ENCODE results near the gene SLCO2A1.

The SLCO2A1 gene

DNA sequence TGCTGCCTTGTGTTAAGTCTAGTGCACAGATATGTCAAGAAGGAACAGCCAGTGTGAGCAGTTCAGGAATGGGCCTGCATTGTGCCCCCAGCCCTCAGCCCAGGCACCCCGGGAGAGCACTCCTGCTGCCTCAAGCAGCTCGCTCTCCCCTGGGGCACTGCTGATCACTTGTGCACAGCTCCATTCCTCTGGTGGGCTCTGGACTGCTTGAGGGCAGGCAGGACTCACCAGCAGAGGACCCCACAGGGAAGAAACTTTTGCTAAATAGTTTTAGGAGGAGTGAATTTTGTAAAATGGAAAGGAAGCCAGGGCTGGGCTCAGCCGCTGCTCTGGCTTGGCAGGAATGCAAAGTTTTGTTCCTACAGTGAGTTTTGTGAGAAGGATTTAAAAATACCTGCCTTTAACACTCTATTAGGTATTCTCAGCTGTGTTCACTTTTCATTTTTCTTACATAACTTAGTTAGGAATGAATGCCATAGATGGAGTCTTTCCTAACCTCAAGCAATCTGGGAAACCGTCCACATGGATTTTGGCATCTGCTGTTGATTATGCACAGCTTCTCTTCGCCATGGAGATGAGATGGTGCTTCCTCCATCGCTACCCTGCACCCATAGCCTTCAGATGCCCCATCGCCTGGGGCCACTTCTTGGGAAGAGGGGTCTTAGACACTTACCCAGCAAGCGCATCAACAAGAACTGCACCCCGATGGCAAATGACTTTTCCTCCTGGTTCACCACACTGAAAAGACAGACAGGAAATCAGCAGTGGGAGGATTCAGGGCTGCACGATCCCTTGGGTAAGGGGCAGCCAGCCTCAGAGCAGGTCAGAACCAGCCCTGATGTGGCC lies 91.7 kb downstream of the SLCO2A1 start:
- TF ChIP-seq CTCF (IDR thresholded peaks at IDR 0.05): no peak

DNA sequence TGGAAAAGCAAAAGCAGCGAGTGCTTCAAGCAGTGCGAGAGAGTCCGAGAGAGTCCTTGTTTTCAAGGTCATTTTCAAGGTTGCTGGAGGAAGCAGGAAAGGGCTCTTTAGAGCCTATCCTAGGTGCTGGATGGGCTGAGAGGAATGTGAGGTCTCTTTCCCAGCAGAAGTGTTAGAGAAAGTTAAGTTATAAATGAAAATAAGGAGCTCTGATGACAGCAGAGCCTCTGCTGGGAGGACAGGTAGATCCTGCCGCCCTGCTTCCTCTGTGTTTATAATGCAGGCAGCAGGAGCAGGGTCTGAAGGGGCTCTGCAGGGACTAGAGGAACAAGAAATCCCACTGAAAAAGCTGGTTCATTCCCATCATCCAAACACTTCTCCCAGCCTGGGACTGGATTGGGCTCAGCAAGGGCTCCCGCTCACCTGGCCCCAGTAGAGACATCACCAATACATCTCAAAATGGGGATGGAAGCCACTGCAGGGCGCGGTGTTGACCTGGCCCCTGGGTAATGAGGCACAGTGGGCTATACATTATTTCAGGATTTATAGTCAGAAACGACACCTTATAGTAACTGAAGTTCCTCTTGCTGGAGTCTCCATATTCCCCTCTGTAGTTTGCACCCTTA lies 92.6 kb downstream of the SLCO2A1 start:
- no peak for TF ChIP-seq CTCF (IDR thresholded peaks at IDR 0.05)

GRCh38 chr3:133935843-133936769 lies 93.6 kb downstream of the SLCO2A1 start:
- no peak for TF ChIP-seq CTCF (IDR thresholded peaks at IDR 0.05)

- TF ChIP-seq CTCF (IDR thresholded peaks at IDR 0.05): no peak
These were observed 94.5 kb downstream of the SLCO2A1 start for GRCh38 chr3:133934996-133935842.

GRCh38 chr3:133934073-133934970 lies 95.4 kb downstream of the SLCO2A1 start:
- TF ChIP-seq CTCF (IDR thresholded peaks at IDR 0.05): no peak

GRCh38 chr3:133933097-133934024 lies 96.4 kb downstream of the SLCO2A1 start:
- TF ChIP-seq CTCF (IDR thresholded peaks at IDR 0.05): no peak
